CD14-positive monocyte (primary cell): Measurements from ENCODE around the gene CD226. TPM values are rescaled to one million over a fixed set of nuclear protein-coding genes. Genes with fewer than 3 reads are reported as not detected.
"Not testable (repeated sequence)": the region's sequence is repeated elsewhere in the genome, so short reads cannot be mapped to it uniquely, and the experiment has no call there.

Experiments
- DNase-seq, 3 donors: peaks; one replicate each; pipeline ENCODE4 v3.0.0-alpha.2; 2011 to 2022
- H2AFZ ChIP-seq: 2 replicates; pipeline ENCODE4 v1.6.0; 2012; ENCODE audit warnings: mild to moderate bottlenecking, low read depth, low read length, inconsistent platforms; ENCODE audit not compliant: insufficient read depth, poor library complexity, severe bottlenecking
- H3K27ac ChIP-seq, 2 donors: 1 replicate in 1 of 2; 2 replicates in 1 of 2; pipeline ENCODE4 v1.5.1; 2012 to 2013; ENCODE audit warnings: low read length in 2 of 2, control low read depth in 1 of 2, inconsistent platforms in 1 of 2, low read depth in 1 of 2, mild to moderate bottlenecking in 1 of 2
- H3K27me3 ChIP-seq, 2 donors: one replicate each; pipeline versions ENCODE4 v1.6.0 to v1.6.1; 2011 to 2013; ENCODE audit warnings: low read length in 2 of 2; ENCODE audit not compliant: control insufficient read depth in 2 of 2, insufficient read depth in 2 of 2
- H3K36me3 ChIP-seq, 2 donors: replicated peaks in 1 of 2; 1 replicate in 1 of 2; 2 replicates in 1 of 2; pipeline versions ENCODE4 v1.5.1 to v1.6.1; 2012 to 2013; ENCODE audit warnings: low read length in 2 of 2, control low read depth in 1 of 2, inconsistent platforms in 1 of 2, mild to moderate bottlenecking in 1 of 2; ENCODE audit not compliant: insufficient read depth in 2 of 2, control insufficient read depth in 1 of 2
- H3K4me1 ChIP-seq, 2 donors: 1 replicate in 1 of 2; 2 replicates in 1 of 2; pipeline versions ENCODE4 v1.5.1 to v1.6.1; 2012 to 2013; ENCODE audit warnings: low read length in 2 of 2, control low read depth in 1 of 2, inconsistent platforms in 1 of 2, mild to moderate bottlenecking in 1 of 2, moderate library complexity in 1 of 2; ENCODE audit not compliant: insufficient read depth in 2 of 2, control insufficient read depth in 1 of 2
- H3K4me2 ChIP-seq: replicated peaks from 2 replicates; pipeline ENCODE3; 2012; ENCODE audit warnings: low read length, moderate library complexity, mild to moderate bottlenecking; ENCODE audit not compliant: poor library complexity, severe bottlenecking; ENCODE audit errors: extremely low read depth
- H3K4me3 ChIP-seq, 3 experiments: fragments of 200-600 bp in 1 of 3; sonication (generic) in 1 of 3; replicated peaks in 1 of 3; 1 replicate in 2 of 3; 2 replicates in 1 of 3; pipeline ENCODE4 v1.5.1; 2011 to 2013; ENCODE audit warnings: low read length in 3 of 3, mild to moderate bottlenecking in 3 of 3, control low read depth in 2 of 3, low read depth in 2 of 3, inconsistent platforms in 1 of 3, moderate library complexity in 1 of 3
- H3K79me2 ChIP-seq: 2 replicates; pipeline ENCODE4 v1.6.0; 2012; ENCODE audit warnings: mild to moderate bottlenecking, control low read depth, inconsistent platforms, low read length, moderate library complexity; ENCODE audit not compliant: insufficient read depth
- H3K9ac ChIP-seq: 2 replicates; pipeline ENCODE4 v1.6.0; 2017; ENCODE audit warnings: low read length, mild to moderate bottlenecking; ENCODE audit not compliant: insufficient read depth, poor library complexity, severe bottlenecking
- H3K9me3 ChIP-seq, 2 donors: replicated peaks in 1 of 2; 1 replicate in 1 of 2; 2 replicates in 1 of 2; pipeline versions ENCODE4 v1.5.1 to v1.6.1; 2012 to 2013; ENCODE audit warnings: low read length in 2 of 2, control low read depth in 1 of 2; ENCODE audit not compliant: control insufficient read depth in 1 of 2, insufficient read depth in 1 of 2
- H4K20me1 ChIP-seq: 2 replicates; pipeline ENCODE4 v1.6.0; 2012; ENCODE audit warnings: mild to moderate bottlenecking, low read length, control low read depth, moderate library complexity; ENCODE audit not compliant: insufficient read depth
- H3K27ac Mint-ChIP-seq, 7 donors: one replicate each; pipeline ENCODE4 v1.8.0; 2020; ENCODE audit warnings: mild to moderate bottlenecking in 7 of 7, mixed read lengths in 7 of 7, moderate library complexity in 6 of 7, inconsistent platforms in 2 of 7
- H3K27me3 Mint-ChIP-seq, 3 donors: one replicate each; pipeline ENCODE4 v1.8.0; 2021 to 2022; ENCODE audit warnings: low read depth in 3 of 3, mild to moderate bottlenecking in 3 of 3, mixed read lengths in 3 of 3, moderate library complexity in 3 of 3, inconsistent platforms in 1 of 3
- H3K36me3 Mint-ChIP-seq, 2 donors: one replicate each; pipeline ENCODE4 v1.8.0; 2020; ENCODE audit warnings: mixed read lengths in 2 of 2, inconsistent platforms in 1 of 2, mild to moderate bottlenecking in 1 of 2
- H3K4me1 Mint-ChIP-seq: one replicate; pipeline ENCODE4 v1.8.0; 2020; ENCODE audit warnings: mild to moderate bottlenecking, mixed read lengths
- H3K4me3 Mint-ChIP-seq, 2 donors: one replicate each; pipeline ENCODE4 v1.8.0; 2020; ENCODE audit warnings: mild to moderate bottlenecking in 2 of 2, mixed read lengths in 2 of 2, moderate library complexity in 1 of 2
- H3K9me3 Mint-ChIP-seq, 7 donors: one replicate each; pipeline ENCODE4 v1.8.0; 2020 to 2022; ENCODE audit warnings: mixed read lengths in 7 of 7, mild to moderate bottlenecking in 6 of 7, moderate library complexity in 6 of 7, inconsistent platforms in 2 of 7
- WGBS: methylation state at CpG from one replicate; pipeline ENCODE4 v1.1.5; 2013; ENCODE audit warnings: missing lambda C conversion rate; ENCODE audit not compliant: insufficient coverage; 5-methylcytosine and 5-hydroxymethylcytosine counted together
- intact Hi-C, 2 donors: fragments of 100-400 bp; cut with micrococcal nuclease; formaldehyde crosslinking; loops; one replicate each; pipeline versions ENCODE4 v1.15.0 to v1.15.1; 2023
- polyA plus RNA-seq, 3 donors: library from polyadenylated mRNA; depleted of rRNA in 1 of 3; unstranded in 2 of 3; stranded (reverse) in 1 of 3; fragments of 300-500 nt in 2 of 3; fragments of >200 nt in 1 of 3; fragmentation: Illumina TruSeq in 2 of 3; gene quantifications; 1 replicate in 2 of 3; 2 replicates in 1 of 3; pipeline ENCODE4 v1.2.3, GENCODE V29; 2012 to 2021
- TF ChIP-seq, protein P1 (sequence below): fragments of 200-600 bp; IDR thresholded peaks from one replicate; pipeline ENCODE4 v1.8.0; 2022; ENCODE audit warnings: antibody characterized with exemption, mild to moderate bottlenecking

The CD226 gene
- polyA plus RNA-seq, 3 donors = 0.53 to 1.1 (median 0.65) TPM

DNA sequence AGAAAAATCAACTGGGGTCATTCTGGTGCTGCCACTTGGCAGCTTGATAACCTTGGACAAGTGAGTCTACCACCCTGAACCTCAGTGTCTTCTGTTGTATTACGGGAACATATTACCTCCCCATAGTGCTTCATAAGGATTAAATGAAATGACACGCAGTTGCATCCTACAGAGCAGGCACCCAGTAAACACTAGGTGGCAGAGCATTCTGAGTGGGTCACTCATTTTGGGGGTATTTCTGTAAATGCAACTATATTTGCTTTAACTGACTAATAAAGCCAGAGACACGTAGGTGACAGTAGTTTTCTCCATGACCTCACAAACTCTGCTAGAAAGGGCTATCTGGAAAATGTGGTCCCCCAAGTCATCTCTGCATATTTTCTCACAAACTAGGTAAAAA is 4.7 kb downstream of the CD226 start:
- intact Hi-C loops = no loop called here
- Histone ChIP-seq H3K9ac (no peak overlapping the region), H3K79me2 (no peaks in the 10 kb centered on the region), H3K4me2 (no peak overlapping the region), H4K20me1 (no peaks in the 10 kb centered on the region), H3K4me3 (no peak overlapping the region), H3K27ac (no peak overlapping the region), H3K4me1 (peaks cover 8 to 11% of the 10 kb centered on the region in 2 donors), H3K36me3 (no peaks in the 10 kb centered on the region), H3K9me3 (peaks cover 5 to 13% of the 10 kb centered on the region in 2 donors), H3K27me3 (no peaks in the 10 kb centered on the region), H2AFZ (no peak overlapping the region)
- Mint-ChIP-seq H3K4me3 (no peak overlapping the region), H3K4me1 (peaks cover 6% of the 10 kb centered on the region), H3K27ac (no peak overlapping the region), H3K9me3 (peaks cover 11 to 23% (median 16%) of the 10 kb centered on the region in 7 donors), H3K36me3 (peaks cover 0 to 2% of the 10 kb centered on the region in 2 donors), H3K27me3 (peaks cover 0 to 5% (median 2%) of the 10 kb centered on the region in 3 donors)
- DNase-seq = no peak
- TF ChIP-seq, protein P1, sequence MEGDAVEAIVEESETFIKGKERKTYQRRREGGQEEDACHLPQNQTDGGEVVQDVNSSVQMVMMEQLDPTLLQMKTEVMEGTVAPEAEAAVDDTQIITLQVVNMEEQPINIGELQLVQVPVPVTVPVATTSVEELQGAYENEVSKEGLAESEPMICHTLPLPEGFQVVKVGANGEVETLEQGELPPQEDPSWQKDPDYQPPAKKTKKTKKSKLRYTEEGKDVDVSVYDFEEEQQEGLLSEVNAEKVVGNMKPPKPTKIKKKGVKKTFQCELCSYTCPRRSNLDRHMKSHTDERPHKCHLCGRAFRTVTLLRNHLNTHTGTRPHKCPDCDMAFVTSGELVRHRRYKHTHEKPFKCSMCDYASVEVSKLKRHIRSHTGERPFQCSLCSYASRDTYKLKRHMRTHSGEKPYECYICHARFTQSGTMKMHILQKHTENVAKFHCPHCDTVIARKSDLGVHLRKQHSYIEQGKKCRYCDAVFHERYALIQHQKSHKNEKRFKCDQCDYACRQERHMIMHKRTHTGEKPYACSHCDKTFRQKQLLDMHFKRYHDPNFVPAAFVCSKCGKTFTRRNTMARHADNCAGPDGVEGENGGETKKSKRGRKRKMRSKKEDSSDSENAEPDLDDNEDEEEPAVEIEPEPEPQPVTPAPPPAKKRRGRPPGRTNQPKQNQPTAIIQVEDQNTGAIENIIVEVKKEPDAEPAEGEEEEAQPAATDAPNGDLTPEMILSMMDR = no peak
- WGBS = no CpG with 5 or more reads among the region's 3 CpGs

DNA sequence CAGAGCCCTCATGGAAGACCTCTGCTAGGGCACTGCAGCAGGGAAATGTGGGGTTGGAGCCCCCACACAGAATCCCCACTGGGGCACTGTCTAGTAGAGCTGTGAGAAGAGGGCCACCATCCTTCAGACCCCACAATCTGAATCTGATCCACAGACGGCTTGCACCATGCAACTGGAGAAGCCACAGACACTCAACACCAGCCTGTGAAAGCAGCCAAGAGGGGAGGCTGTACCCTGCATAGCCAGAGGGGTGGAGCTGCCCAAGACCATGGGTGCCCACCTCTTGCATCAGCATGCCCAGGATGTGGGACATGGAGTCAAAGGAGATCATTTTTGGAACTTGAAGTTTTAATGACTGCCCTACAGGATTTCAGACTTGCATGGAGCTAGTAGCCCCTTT is 6.5 kb downstream of the CD226 start:
- WGBS = no CpG with 5 or more reads among the region's 1 CpG

DNA sequence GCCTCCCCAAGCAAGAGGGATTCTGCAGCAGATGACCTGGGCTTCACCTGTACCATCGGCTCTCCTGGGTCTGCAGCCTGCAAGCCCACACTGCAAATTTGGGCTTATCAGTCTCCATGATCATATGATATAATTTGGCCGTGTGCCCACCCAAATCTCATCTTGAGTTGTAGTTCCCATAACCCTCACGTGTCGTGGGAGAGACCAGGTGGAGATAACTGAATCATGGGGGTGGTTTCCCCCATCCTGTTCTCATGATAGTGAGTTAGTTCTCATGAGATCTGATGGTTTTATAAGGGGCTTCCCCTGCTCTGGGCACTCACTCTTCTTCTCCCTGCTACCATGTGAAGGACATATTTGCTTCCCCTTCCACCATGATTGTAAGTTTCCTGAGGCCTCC is 7.9 kb downstream of the CD226 start:
- intact Hi-C loops, H3K4me3 Mint-ChIP-seq, H3K36me3 Mint-ChIP-seq, H3K36me3 ChIP-seq, H3K4me1 ChIP-seq, H3K4me2 ChIP-seq, H3K4me3 ChIP-seq, H3K4me1 Mint-ChIP-seq, H3K79me2 ChIP-seq, H3K27ac ChIP-seq, DNase-seq, H3K27me3 ChIP-seq, H3K27ac Mint-ChIP-seq, H2AFZ ChIP-seq, H3K9ac ChIP-seq, H4K20me1 ChIP-seq, H3K27me3 Mint-ChIP-seq: not testable (repeated sequence)
- 100% methylated on average over 1 of the region's 4 CpGs for WGBS
- H3K9me3 Mint-ChIP-seq = peaks cover 11 to 23% (median 16%) of the 10 kb centered on the region in 7 donors
- peaks cover 5 to 13% of the 10 kb centered on the region in 2 donors for H3K9me3 ChIP-seq

More for the DNA sequence above, 6.5 kb downstream of the CD226 start:
- Histone ChIP-seq H3K36me3 (no peaks in the 10 kb centered on the region), H3K79me2 (no peaks in the 10 kb centered on the region), H3K9me3 (peaks cover 5 to 13% of the 10 kb centered on the region in 2 donors), H3K4me3 (no peak overlapping the region), H3K4me2 (no peak overlapping the region), H3K27me3 (no peaks in the 10 kb centered on the region), H2AFZ (no peak overlapping the region), H3K4me1 (no peaks in the 10 kb centered on the region), H3K9ac (no peak overlapping the region), H3K27ac (no peak overlapping the region), H4K20me1 (no peaks in the 10 kb centered on the region)
- no peak for DNase-seq
- intact Hi-C loops = no loop called here
- Mint-ChIP-seq H3K36me3 (peaks cover 0 to 2% of the 10 kb centered on the region in 2 donors), H3K4me3 (no peak overlapping the region), H3K4me1 (no peaks in the 10 kb centered on the region), H3K27ac (no peak overlapping the region), H3K27me3 (peaks cover 0 to 5% (median 2%) of the 10 kb centered on the region in 3 donors), H3K9me3 (peaks cover 11 to 23% (median 16%) of the 10 kb centered on the region in 7 donors)
- TF ChIP-seq, protein P1 = no peak
